Left cardiac atrium (tissue), 4 donors: ENCODE results near the gene OXSR1. TPM values are rescaled to one million over a fixed set of nuclear protein-coding genes. Genes with fewer than 3 reads are reported as not detected.
"Not testable (repeated sequence)": the region's sequence is repeated elsewhere in the genome, so short reads cannot be mapped to it uniquely, and the experiment has no call there.

Source experiments
- ATAC-seq, 2 donors: fragments of 200-7000 bp; cut with Tn5 transposase; one replicate each; pipeline ENCODE4 v1.9.1; 2020; ENCODE audit warnings: mild to moderate bottlenecking in 2 of 2, moderate library complexity in 2 of 2
- DNase-seq: peaks from one replicate; pipeline ENCODE4 v3.0.0-alpha.2; 2020
- intact Hi-C, 2 donors: fragments of 100-400 bp; cut with DNase I; formaldehyde crosslinking; loops; one replicate each; pipeline versions ENCODE4 v1.14.1 to v1.15.1; 2022 to 2023
- total RNA-seq, 2 donors: library from RNA; stranded (reverse); fragmentation: NEBNext Ultra II Directional; extraction: Animal tissue kit (Norgen Biotek cat#: 25700); gene quantifications; one replicate each; pipeline ENCODE4 v1.2.1, GENCODE V29; 2021
- donor health status: DM: no; HTN: yes; CAD: no.
- donor health status: DM: no; HTN: yes; CAD: no; lungs with severe emphysema.
- donor health status: DM: yes; HTN: yes; CAD: no.
- donor health status: Dilated cardiomyopathy.

The OXSR1 gene
- total RNA-seq, 2 donors from 2014 or later: 21.4 to 35.2 TPM

DNA sequence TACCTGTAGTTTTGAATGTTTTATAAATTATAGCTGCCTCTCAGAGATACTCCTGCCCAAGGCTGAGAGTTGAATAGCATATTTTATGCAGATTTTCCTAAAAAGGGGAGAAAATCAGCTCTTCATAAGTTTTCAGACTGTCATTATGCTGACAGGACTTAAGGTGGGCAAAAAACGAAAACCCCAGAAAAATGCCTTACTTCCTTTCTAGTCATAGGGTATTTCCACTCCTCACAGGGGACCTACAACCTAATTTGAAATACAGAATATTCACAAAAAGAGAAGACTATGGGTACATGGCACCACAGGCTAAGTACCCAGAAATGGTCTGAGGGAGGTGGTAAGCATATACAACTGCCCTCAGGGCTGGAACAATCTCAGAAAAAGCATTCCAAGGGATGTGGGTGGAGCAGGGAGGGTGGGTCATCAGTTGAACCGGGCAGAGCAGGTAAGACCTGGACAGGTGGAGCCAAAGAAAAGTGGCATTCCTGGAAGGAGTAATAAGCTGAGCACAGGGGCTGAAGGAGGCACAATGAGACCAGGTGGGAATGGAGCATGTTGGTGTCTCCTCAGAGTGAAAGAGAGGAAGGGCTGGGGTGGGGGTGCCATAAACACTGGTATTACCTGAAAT is 10.6 kb upstream of the OXSR1 start:
- no peak for ATAC-seq
- intact Hi-C loops: no loop called here
- no peak for DNase-seq

DNA sequence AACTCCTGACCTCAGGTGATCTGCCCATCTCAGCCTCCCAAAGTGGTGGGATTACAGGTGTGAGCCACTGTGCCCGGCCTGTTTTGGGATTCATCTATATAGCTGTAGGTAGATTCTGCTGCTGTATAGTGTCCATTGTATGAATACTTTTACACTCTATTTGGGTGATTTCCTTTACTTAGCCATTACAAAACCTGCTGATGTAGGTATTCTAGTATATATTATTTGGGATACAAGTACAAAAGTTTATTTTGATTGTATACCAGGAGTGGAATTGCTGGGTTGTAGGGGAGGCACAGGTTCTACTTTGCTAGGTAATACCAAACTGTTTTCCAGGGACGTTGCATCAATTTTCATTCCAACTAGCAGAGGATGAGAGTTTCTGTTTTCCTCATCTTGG is 9.5 kb upstream of the OXSR1 start:
- ATAC-seq (no peak), DNase-seq (no peak)
- intact Hi-C loops: no loop called here

DNA sequence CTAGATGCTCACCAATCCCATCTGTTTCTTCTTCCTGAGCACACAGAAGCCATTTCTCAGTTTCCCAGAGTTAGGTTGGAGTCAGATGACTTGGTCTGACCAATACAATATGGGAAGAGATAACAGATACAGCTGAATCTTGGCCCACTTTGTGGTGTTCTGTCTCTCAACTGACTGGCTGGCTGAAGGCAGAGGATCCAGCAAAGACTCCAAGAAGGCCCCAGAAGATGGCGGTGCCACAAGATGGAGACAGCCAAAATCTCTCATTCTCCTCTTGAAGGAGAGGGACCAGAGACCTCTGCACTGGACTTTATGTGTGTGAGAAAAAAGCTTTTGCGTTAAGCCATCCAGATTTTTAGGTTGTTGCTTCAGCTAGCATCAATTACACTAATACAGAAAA is 8.2 kb upstream of the OXSR1 start:
- intact Hi-C loops: no loop called here
- DNase-seq: no peak
- ATAC-seq: no peak

DNA sequence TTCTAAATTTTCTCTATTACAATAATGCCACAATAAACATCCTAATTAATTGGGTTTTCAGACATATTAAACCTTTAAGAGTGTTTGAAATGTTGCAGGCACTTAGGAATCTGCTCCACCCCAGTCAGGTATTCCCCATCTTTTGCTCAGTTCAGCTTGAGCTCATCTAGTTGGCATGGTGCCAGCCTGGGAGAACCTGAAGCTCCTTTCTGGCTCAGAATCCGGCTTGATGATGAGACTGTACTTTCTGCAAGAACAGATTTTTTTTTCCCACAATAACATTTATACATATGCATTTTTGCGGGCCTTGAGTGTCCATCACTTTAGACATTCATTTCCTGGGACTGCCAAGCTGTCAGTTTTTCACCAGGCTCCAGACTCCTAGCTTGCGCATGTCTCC is 7.7 kb upstream of the OXSR1 start:
- DNase-seq: no peak
- peak in 1 of 2 donors; percentile 65 for ATAC-seq
- intact Hi-C loops: no loop called here

DNA sequence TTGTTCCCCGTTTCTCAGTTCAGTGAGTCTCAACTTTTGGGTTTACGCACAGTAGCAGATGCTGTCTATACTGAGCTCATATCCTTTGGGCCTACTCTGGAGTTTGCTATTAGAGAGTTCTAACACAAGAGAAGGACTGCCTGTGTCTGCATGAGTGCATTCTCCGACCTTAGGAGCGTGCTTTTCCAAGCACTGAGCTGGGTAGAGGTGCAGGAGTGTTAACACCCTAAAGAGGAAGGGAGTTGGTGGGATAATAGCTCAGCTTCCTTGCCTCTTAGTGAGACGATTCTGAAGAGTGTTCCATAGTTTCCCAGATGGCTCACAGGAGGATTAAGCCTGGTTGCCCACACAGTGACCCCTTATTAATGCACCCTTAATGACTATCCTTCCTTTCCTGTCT is 6.9 kb upstream of the OXSR1 start:
- no peak for DNase-seq
- no peak for ATAC-seq
- intact Hi-C loops: no loop called here

DNA sequence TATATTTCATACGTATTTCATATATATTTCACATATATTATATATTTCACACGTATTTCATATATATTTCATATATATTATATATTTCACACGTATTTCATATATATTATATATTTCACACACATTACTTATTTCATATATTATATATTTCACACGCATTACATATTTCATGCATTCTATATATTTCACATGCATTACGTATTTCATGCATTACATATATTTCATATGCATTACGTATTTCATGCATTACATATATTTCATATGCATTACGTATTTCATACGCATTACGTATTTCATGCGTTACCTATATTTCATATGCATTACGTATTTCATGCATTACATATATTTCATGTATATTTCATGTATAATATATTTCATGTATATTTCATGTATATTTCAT is 4.6 kb upstream of the OXSR1 start:
- DNase-seq, ATAC-seq, intact Hi-C loops: not testable (repeated sequence)

DNA sequence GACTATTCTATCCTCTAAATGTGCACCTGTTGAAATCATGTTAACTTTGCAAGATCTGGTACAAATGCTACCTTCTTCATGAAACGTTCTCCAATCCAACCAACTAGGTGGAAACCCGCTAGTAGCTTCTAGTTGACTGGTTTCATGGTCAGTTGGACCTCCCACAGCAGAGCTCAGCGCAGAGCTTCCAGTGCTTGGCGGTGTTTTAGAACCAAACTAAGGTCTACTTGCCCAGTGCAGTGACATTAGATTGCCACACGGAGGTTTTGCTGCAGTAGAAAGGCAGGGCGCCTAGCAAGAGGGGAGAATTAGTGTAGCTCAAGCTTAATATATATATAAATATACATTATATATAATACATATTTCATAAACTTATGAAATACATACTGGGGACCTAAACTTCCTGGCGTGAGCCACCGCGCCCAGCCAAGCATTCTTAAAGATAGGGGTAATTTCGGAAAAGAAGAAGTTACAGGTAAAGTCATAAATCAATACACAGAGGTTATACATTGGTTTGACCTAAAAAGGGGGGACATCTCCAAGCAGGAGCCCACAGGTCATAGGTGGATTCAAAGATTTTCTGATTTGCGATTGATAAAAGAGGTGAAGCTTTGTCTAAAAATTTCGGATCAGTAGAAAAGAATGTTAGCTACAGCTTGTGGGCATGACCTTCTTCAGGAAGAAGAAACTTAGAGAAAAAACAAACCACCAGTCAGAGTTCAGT is 2.1 kb upstream of the OXSR1 start:
- intact Hi-C loops: no loop called here
- ATAC-seq (no peak), DNase-seq (no peak)

DNA sequence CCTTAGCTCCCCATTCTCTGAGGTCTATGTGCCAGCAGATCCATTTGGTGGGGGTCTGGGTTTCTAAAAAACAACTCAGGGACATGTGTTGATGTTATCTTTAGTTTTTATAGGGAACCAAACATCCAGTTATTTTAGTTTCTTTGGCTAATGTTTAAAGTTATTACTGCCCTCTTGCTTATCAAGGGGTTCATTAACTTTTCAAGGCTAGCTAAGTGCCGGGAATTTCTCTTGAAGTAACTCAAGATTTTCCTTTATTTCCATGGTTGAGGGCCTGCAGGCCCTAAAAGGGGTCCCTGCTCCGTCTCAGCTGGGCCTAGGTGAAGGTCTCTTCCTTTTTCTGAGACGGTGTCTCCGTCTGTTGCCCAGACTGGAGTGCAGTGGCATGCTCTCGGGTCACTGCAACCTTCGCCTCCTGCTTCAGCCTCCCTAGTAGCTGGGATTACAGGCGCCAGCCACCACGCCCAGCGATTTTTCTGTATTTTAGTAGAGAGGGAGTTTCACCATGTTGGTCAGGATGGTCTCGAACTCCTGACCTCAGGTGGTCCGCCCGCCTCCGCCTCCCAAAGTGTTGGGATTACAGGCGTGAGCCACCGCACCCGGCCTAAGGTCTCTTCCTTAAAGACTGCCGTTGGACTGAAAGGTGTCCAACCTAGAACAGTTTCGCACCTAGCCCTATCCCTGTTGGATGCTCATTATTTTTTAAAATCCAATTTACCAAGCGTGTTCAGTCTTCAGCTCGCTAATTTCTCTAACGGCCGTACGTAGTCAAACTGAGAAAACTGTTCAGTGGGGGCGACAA is 1.3 kb upstream of the OXSR1 start:
- intact Hi-C loops: no loop called here
- ATAC-seq (no peak), DNase-seq (no peak)

DNA sequence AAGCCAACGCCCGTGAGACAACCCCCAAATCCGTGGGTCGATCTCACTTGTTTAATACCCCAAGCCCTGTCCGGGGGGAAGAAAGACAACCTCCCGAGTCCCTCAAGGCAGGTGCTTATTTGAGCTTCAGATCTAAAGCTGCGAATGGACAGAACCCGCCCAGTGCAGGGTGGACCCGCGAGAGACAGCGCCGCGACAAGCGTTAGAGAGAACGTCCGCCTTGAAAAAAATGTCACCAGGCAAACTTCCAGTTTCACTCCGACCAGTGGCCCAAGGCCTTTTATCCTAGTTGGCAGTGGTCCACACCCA is 740 bp upstream of the OXSR1 start:
- DNase-seq (no peak), ATAC-seq (peak in 1 of 2 donors; percentile 35)
- intact Hi-C loops: no loop called here

DNA sequence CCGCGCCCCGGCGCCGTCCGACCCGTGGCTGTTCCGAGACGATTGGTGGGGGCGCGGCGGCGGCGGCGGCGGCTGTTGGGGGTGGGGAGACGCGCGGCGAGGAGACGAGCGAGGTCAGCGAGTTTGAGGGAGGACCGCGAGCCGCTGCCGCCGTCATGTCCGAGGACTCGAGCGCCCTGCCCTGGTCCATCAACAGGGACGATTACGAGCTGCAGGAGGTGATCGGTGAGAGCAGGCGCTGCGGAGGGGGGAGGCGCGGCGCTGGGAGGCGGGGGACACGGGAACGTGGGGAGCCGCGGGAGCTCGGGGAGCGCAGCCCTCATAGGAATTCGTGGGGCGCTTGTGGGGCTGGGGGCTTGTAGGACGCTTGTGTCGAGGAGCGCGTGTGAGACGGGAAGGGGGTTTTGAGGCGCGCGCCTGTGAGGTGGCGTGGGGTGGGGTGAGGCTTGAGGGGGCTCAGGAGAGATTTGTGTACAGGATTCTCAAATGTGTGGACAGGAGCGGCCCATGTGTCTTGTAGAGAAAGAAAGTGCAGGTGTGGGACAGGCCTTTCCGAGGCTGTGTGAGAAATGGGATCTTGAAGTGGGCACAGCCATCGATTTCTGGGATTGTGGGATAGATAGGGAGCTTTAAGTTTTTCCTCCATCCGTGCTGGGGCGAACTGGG is 518 bp downstream of the OXSR1 start:
- ATAC-seq: peak in 1 of 2 donors; percentile 25
- intact Hi-C loops: no loop called here
- DNase-seq: no peak

DNA sequence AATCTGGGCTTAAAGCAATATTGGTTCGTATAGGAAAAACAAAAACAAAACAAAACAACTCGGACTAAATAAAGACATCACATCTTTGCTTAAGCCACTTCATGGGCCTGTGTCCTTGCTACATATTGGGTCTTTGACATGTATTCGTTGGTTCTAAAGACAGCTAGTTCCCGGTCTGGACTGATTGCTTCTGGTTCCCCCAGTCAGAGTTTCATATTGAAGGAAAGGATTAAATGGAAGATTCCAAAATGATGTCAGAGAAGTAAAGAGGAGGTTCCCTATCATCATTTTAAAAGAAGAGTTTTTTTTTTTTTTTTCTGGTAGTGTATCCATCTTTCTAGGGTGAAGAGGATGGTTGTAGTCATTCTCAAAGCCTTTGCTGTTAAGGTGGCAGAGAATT is 2.3 kb downstream of the OXSR1 start:
- ATAC-seq (no peak), DNase-seq (no peak)
- intact Hi-C loops: no loop called here

DNA sequence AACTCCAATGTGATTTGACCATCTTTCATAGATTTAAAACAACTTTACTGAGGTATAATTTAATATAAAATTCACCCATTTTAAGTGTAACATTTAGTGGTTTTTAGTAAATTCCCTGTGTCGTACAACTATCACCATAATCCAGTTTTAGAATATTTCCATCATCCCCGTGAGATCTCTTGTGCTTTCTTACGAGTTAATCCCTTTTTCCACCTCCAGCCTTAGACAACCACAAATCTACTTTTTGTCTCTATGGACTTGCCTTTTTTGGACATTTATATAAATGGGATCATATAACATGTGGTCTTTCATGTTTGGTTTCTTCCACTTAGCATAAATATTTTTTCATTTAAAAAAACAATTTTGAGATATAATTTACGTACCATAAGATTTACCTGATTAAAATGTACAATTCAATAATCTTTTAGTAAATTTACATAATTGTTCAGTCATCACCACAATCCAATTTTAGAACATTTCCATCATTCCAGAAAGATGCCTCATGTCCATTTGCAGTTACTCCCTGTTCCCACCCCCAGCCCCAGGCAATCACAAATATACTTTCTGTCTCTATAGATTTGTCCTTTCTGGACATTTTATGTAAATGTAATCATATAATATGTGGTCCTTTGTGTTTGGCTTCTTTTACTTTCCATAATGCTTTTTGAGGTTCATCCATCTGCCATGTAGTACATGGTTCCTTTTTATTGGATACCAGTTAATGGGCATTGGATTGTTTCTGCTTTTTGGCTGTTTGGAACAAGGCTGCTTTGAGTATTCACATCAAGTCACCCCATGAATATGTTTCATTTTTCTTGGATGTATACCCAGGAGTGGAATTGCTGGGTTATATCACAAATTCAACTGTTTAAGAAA is 3.1 kb downstream of the OXSR1 start:
- DNase-seq: no peak
- no peak for ATAC-seq
- intact Hi-C loops: no loop called here

DNA sequence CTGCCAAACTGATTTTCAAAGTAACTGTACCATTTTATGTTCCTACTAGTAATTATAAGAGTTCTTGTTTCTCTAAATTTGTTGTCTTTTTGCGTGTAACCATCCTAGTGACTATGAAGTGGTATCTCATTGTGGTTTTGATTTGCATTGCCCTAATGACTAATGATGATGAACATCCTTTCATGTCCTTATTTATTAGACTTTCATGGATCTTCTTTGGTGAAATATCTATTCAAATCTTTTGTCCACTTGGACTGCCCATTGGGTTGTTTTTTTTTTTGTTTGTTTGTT is 3.6 kb downstream of the OXSR1 start:
- intact Hi-C loops: no loop called here
- DNase-seq: no peak
- ATAC-seq: no peak

DNA sequence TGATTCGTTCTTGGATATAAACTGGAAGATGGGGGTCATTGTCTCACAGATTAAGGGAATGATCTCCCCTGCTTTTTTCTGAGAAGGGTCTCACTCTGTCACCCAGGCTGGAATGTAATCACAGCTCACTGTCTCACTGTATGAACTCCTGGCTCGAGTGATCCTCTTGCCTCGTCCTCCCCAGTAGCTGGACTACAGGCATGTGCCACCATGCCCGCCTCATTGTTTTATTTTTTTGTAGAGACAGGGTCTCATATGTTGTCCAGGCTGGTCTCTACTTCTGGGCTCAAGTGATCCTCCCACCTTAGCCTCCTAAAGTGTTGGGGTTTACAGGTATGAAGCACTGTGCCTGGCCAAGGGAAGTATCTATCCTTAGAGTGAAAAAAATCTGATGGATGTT is 5.4 kb downstream of the OXSR1 start:
- intact Hi-C loops: no loop called here
- DNase-seq (no peak), ATAC-seq (no peak)

DNA sequence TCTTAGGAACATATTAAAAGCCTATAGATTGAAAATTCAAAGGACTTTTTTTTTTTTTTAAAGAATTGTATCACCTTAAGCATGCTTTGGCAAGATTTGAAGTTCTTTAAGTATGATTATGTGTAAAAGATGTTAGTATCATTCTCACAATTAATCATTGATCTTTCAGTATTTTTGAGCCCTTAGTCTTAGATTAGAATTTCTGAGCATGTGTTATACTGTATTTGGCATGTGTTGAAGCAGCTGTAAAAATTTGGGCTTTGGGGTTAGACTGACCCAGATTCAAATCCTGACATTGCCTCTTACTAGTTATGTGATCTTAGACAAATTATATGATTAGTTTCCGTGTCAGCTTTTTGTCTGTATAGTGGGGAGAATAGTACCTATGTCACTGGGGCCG is 6.3 kb downstream of the OXSR1 start:
- ATAC-seq (no peak), DNase-seq (no peak)
- intact Hi-C loops: no loop called here

DNA sequence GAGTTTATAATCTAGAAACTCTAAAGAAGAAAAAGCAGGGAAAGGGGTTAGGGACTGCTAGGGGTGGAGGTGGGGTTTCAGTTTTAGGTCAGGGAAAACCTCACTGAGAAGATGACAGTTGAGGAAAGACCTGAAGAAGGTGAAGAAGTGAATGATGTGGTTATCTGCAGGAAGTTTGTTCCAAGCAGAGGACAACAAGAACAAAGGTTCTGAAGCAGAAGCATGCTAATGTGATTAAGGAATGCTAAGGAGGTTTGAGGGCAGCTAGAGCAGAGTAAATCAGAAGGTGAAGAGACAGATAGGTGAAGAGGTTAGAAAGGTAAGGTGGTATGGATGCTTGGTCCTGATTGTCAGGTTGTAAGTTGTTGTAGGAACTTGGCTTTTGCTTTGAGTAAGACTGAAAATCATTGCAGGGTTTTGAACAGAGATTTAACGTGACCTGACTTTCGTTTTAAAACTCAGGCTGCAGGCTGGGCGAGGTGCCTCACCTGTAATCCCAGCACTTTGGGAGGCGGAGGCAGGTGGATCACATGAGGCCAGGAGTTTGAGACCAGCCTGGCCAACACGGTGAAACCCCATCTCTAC is 8.6 kb downstream of the OXSR1 start:
- intact Hi-C loops: no loop called here
- no peak for DNase-seq
- no peak for ATAC-seq

DNA sequence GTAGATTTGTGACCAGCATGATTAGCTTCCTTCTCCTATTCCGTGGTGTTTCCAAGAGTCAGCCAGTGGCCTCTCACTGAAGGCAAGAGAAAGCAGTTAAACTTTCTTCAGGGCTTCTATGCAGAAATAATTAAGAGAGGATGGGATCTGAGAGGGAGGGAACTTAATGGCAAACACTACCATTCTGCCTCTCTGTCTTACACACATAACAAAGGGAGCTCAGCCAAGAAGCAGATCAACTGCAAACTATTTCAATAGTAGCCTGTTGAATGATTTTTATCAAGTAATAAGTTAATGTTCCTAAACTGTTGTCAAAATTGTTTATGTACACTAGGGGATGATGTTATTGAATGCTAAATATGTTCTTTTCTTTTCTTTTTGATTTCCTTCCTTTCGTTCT is 11.8 kb downstream of the OXSR1 start:
- no peak for DNase-seq
- no peak for ATAC-seq
- intact Hi-C loops: no loop called here

DNA sequence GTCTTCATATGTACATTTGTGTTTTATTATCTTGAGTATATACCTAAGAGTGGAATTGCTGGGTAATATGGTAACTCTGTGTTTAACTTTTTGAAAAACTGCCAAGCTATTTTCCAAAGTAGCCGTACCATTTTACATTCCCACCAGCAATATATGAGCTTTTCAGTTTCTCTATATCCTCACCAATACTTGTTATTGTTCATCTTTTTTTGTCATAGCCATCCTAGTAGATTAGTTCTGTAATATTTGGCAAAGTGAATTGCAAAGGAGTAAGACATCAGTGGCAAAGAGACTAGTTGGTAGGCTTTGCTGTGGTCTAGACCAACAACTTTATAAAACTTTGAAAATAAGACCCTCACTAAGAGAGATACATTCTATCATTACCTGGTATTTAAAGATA is 21.4 kb downstream of the OXSR1 start:
- ATAC-seq (no peak), DNase-seq (no peak)
- intact Hi-C loops: no loop called here

DNA sequence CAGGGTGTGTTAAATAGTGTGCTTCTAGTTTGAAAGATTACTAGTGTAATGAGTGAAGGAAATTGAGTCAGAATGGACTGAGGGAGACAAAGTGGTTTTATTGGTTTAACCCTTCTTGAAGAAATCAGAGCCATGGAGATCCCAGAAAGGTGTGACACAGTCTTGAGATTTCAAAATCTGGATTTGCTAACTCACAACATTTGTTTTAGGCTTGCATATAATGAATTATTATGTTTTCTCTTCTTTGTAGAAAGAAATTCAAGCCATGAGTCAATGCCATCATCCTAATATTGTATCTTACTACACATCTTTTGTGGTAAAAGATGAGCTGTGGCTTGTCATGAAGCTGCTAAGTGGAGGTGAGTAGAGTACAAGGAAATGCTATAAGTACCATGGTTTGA is 25.1 kb downstream of the OXSR1 start:
- DNase-seq (no peak), ATAC-seq (no peak)
- intact Hi-C loops: no loop called here
